AG04450 (cell line): ENCODE results near the gene FCHO2. TPM values are rescaled to one million over a fixed set of nuclear protein-coding genes. Genes with fewer than 3 reads are reported as not detected.
A peak's percentile ranks its signal among the peaks of the same experiment; 100 is the strongest.

Experiments used
- CTCF ChIA-PET: fragments of 300-600, 350-600 bp; formaldehyde crosslinking; extraction: SDS; loops from one replicate; lab custom pipeline; 2022; ENCODE audit warnings: antibody characterized with exemption, inconsistent platforms; lab: Charles Lee
- POLR2A ChIA-PET: fragments of 350-600 bp; formaldehyde crosslinking; extraction: SDS; loops from one replicate; lab custom pipeline; 2021; ENCODE audit warnings: antibody characterized with exemption, inconsistent platforms; lab: Yijun Ruan, JAX
- DNase-seq: peaks from one replicate; pipeline ENCODE4 v3.0.0-alpha.2; 2011; ENCODE audit warnings: low read depth, low spot score
- H3K27ac ChIP-seq: one replicate; pipeline ENCODE4 v1.5.1; 2012; ENCODE audit warnings: low read depth, low read length, control low read depth
- H3K27me3 ChIP-seq: one replicate; pipeline ENCODE4 v1.6.0; 2012; ENCODE audit warnings: low read length; ENCODE audit not compliant: control insufficient read depth, insufficient read depth
- H3K4me3 ChIP-seq: 2 replicates; pipeline ENCODE4 v1.5.1; 2011; ENCODE audit warnings: mild to moderate bottlenecking, low read depth, low read length, control low read depth
- H3K9me3 ChIP-seq: 2 replicates; pipeline ENCODE4 v1.5.1; 2012; ENCODE audit warnings: low read length; ENCODE audit not compliant: control insufficient read depth, insufficient read depth
- CTCF ChIP-seq: IDR thresholded peaks from 2 replicates; pipeline ENCODE4 v1.5.1; 2011; ENCODE audit warnings: low read depth, low read length, control low read depth, inconsistent platforms
- polyA plus RNA-seq: library from polyadenylated mRNA; depleted of rRNA; stranded (reverse); fragments of >200 nt; gene quantifications from 2 replicates; pipeline ENCODE4 v1.2.3, GENCODE V29; 2011

The FCHO2 gene
- polyA plus RNA-seq, 1 experiment = 10.4 TPM

- no peaks in the 10 kb centered on the region for H3K27me3 ChIP-seq
- CTCF ChIA-PET = interaction anchor here (0.5 to 3.2 kb wide), 3 partner anchors 22 to 154 kb away, joined by 3 to 16 read pairs (median 5); no protein-coding TSS in a partner anchor
- no peak overlapping the region for H3K27ac ChIP-seq
- no peaks in the 10 kb centered on the region for H3K9me3 ChIP-seq
- POLR2A ChIA-PET = no interaction called here
- H3K4me3 ChIP-seq = no peak overlapping the region
- no peak for TF ChIP-seq CTCF
- no peak for DNase-seq
Measured at GRCh38 chr5:73061593-73061992, 105.8 kb downstream of the FCHO2 start.

- Histone ChIP-seq H3K9me3 (no peaks in the 10 kb centered on the region), H3K27ac (peak overlapping the region; percentile 68), H3K27me3 (no peaks in the 10 kb centered on the region), H3K4me3 (no peak overlapping the region)
- ChIA-PET POLR2A (interaction anchor here (0.6 kb wide), 2 partner anchors 18 to 385 kb away, joined by 3 to 12 read pairs; no protein-coding TSS in a partner anchor), CTCF (interaction anchor here (0.6 to 1.4 kb wide), 4 partner anchors 16 to 387 kb away, joined by 3 to 6 read pairs (median 4); no protein-coding TSS in a partner anchor)
- no peak for TF ChIP-seq CTCF
- DNase-seq = peak; percentile 56
Measured at GRCh38 chr5:73066466-73066865, 110.6 kb downstream of the FCHO2 start.

- Histone ChIP-seq H3K27me3 (no peaks in the 10 kb centered on the region), H3K9me3 (no peaks in the 10 kb centered on the region), H3K4me3 (no peak overlapping the region), H3K27ac (no peak overlapping the region)
- ChIA-PET CTCF (interaction anchor here (0.8 to 1.4 kb wide), 3 partner anchors 16 to 149 kb away, joined by 3 to 5 read pairs (median 4); no protein-coding TSS in a partner anchor), POLR2A (no interaction called here)
- no peak for DNase-seq
- no peak for TF ChIP-seq CTCF
Measured at GRCh38 chr5:73067213-73067612, 111.4 kb downstream of the FCHO2 start.

- Histone ChIP-seq H3K27me3 (no peaks in the 10 kb centered on the region), H3K9me3 (no peaks in the 10 kb centered on the region), H3K4me3 (no peak overlapping the region), H3K27ac (no peak overlapping the region)
- CTCF ChIA-PET = interaction anchor here (0.7 to 1.6 kb wide), 4 partner anchors 34 to 370 kb away, joined by 3 to 9 read pairs (median 6); no protein-coding TSS in a partner anchor
- DNase-seq = no peak
- POLR2A ChIA-PET = no interaction called here
- TF ChIP-seq CTCF = no peak
Measured at GRCh38 chr5:73081093-73081492, 125.3 kb downstream of the FCHO2 start.

- no peak for TF ChIP-seq CTCF
- POLR2A ChIA-PET = no interaction called here
- CTCF ChIA-PET = interaction anchor here (0.5 to 2.9 kb wide), 5 partner anchors 43 to 363 kb away, joined by 3 to 16 read pairs (median 7); no protein-coding TSS in a partner anchor
- no peak for DNase-seq
- Histone ChIP-seq H3K27me3 (no peaks in the 10 kb centered on the region), H3K27ac (no peak overlapping the region), H3K4me3 (no peak overlapping the region), H3K9me3 (no peaks in the 10 kb centered on the region)
Measured at GRCh38 chr5:73088026-73088425, 132.2 kb downstream of the FCHO2 start.
